GM12878 (cell line): ENCODE data around the gene TRPV6. TPM values are rescaled to one million over a fixed set of nuclear protein-coding genes. Genes with fewer than 3 reads are reported as not detected.

Source experiments
- ATAC-seq: fragments of 200-7000 bp; cut with Tn5 transposase; 3 replicates; pipeline ENCODE4 v1.9.1; 2020; ENCODE audit warnings: mild to moderate bottlenecking, moderate library complexity
- BruUV-seq: library from RNA; stranded (reverse); fragments of 400-500 nt; replicated peaks from 2 replicates; lab custom pipeline; 2021; lab: Mats Ljungman, UMichigan
- CTCF ChIA-PET: fragments of 300-600 bp; sonication (Branson Sonifier 250); formaldehyde crosslinking; extraction: SDS; loops from one replicate; lab custom pipeline; 2021; ENCODE audit warnings: inconsistent platforms; lab: Yijun Ruan, JAX
- POLR2A ChIA-PET: fragments of 350-600 bp; formaldehyde crosslinking; extraction: SDS; loops from one replicate; lab custom pipeline; 2021; ENCODE audit warnings: inconsistent platforms; lab: Charles Lee
- RAD21 ChIA-PET: fragments of 300-600 bp; sonication (Branson Sonifier 250); formaldehyde crosslinking; loops from one replicate; lab custom pipeline; 2023; ENCODE audit warnings: antibody characterized with exemption; ENCODE audit not compliant: unreplicated experiment; lab: Charles Lee
- SMC1A ChIA-PET: fragments of 300-600 bp; sonication (Branson Sonifier 250); formaldehyde crosslinking; loops from one replicate; lab custom pipeline; 2023; ENCODE audit not compliant: unreplicated experiment, uncharacterized antibody; lab: Charles Lee
- DNase-seq: peaks from one replicate; pipeline ENCODE4 v3.0.0-alpha.2; 2011; ENCODE audit warnings: low read depth, low spot score
- FAIRE-seq: peaks from 3 replicates; lab custom pipeline; 2011; peaks lifted over from hg19 to GRCh38; lab: Jason Lieb, UNC
- H2AFZ ChIP-seq: 2 replicates; pipeline ENCODE4 v1.6.0; 2011; ENCODE audit warnings: low read depth, low read length, control low read depth; ENCODE audit not compliant: control insufficient read depth
- H3K27ac ChIP-seq: 2 replicates; pipeline ENCODE4 v1.5.1; 2011; ENCODE audit warnings: control low read depth; ENCODE audit not compliant: control insufficient read depth, insufficient read depth
- H3K27me3 ChIP-seq, 2 experiments: replicated peaks in 1 of 2; 2 replicates each; pipeline versions ENCODE4 v1.6.0 to v1.6.1; 2011; ENCODE audit warnings: low read length in 1 of 2; ENCODE audit not compliant: control insufficient read depth in 2 of 2, insufficient read depth in 2 of 2
- H3K36me3 ChIP-seq, 2 experiments: 2 replicates each; pipeline ENCODE4 v1.5.1; 2011; ENCODE audit warnings: low read length in 1 of 2; ENCODE audit not compliant: control insufficient read depth in 2 of 2, insufficient read depth in 2 of 2
- H3K4me1 ChIP-seq: 2 replicates; pipeline ENCODE4 v1.6.1; 2011; ENCODE audit warnings: mild to moderate bottlenecking, low read length, moderate library complexity, mixed read lengths; ENCODE audit not compliant: control insufficient read depth, insufficient read depth
- H3K4me2 ChIP-seq: 2 replicates; pipeline ENCODE4 v1.6.0; 2011; ENCODE audit warnings: control low read depth; ENCODE audit not compliant: control insufficient read depth, insufficient read depth
- H3K4me3 ChIP-seq: fragments of 200-600 bp; sonication (generic); 2 replicates; pipeline ENCODE4 v1.5.1; 2016
- H3K79me2 ChIP-seq: 2 replicates; pipeline ENCODE4 v1.6.0; 2011; ENCODE audit warnings: low read length; ENCODE audit not compliant: control insufficient read depth, insufficient read depth
- H3K9ac ChIP-seq: 2 replicates; pipeline ENCODE4 v1.8.0; 2011; ENCODE audit warnings: low read length, control low read depth, mixed read lengths; ENCODE audit not compliant: control insufficient read depth, insufficient read depth
- H3K9me3 ChIP-seq: replicated peaks from 3 replicates; pipeline ENCODE4 v1.5.1; 2011; ENCODE audit warnings: mild to moderate bottlenecking, low read length; ENCODE audit not compliant: control insufficient read depth, insufficient read depth
- H4K20me1 ChIP-seq: 2 replicates; pipeline ENCODE4 v1.6.0; 2011; ENCODE audit not compliant: control insufficient read depth, insufficient read depth
- BRCA1 ChIP-seq: IDR thresholded peaks from 2 replicates; pipeline ENCODE4 v1.6.1; 2011; ENCODE audit warnings: low read depth, low read length, improper control_type of control experiment
- CHD2 ChIP-seq: IDR thresholded peaks from 2 replicates; pipeline ENCODE4 v1.6.1; 2011; ENCODE audit warnings: low read depth, low read length, improper control_type of control experiment, borderline replicate concordance
- FOS ChIP-seq: IDR thresholded peaks from 3 replicates; pipeline ENCODE4 v1.6.1; 2011; ENCODE audit warnings: borderline replicate concordance; ENCODE audit not compliant: insufficient read length; ENCODE audit errors: extremely low read depth
- HDAC6 ChIP-seq: fragments of 200-600 bp; sonication (generic); IDR thresholded peaks from one replicate; pipeline ENCODE4 v1.8.0; 2017; ENCODE audit warnings: antibody characterized with exemption; ENCODE audit not compliant: unreplicated experiment
- SMAD1 ChIP-seq: fragments of 450-650 bp; IDR thresholded peaks from 2 replicates; pipeline ENCODE4 v1.6.1; 2018; ENCODE audit warnings: mild to moderate bottlenecking, low read depth; ENCODE audit not compliant: partially characterized antibody
- SPI1 ChIP-seq: IDR thresholded peaks from 2 replicates; pipeline ENCODE4 v1.6.1; 2011; ENCODE audit warnings: low read depth, mild to moderate bottlenecking, low read length, moderate library complexity, borderline replicate concordance; ENCODE audit not compliant: insufficient read depth
- WGBS: methylation state at CpG from one replicate; pipeline ENCODE4 v1.1.6; 2016; ENCODE audit warnings: low lambda C conversion rate; ENCODE audit not compliant: insufficient replicate concordance, insufficient coverage; ENCODE audit errors: missing lambda C conversion rate; 5-methylcytosine and 5-hydroxymethylcytosine counted together
- in situ Hi-C: fragments of 300-500 bp; cut with MboI; formaldehyde crosslinking; loops from 9 replicates; pipeline ENCODE4 v1.14.3; 2018; ENCODE audit warnings: mixed read lengths
- intact Hi-C: fragments of 100-400 bp; cut with micrococcal nuclease; formaldehyde crosslinking; loops from one replicate; pipeline ENCODE4 v1.14.2; 2022; ENCODE audit not compliant: unreplicated experiment
- polyA plus RNA-seq, 11 experiments: library from polyadenylated mRNA; depleted of rRNA in 4 of 11; unstranded in 6 of 11; stranded (reverse) in 5 of 11; fragments of >200 nt; fragmentation: Nextera tagmentation in 4 of 11; fragmentation: Illumina TruSeq in 1 of 11; extraction: Ambion mirVana in 4 of 11; extraction: Trizol in 1 of 11; gene quantifications; 1 replicate in 1 of 11; 2 replicates in 10 of 11; pipeline versions ENCODE4 v1.2.1 to v1.2.3, GENCODE V29; 2011 to 2016; ENCODE audit warnings: inconsistent platforms in 2 of 11, missing spikeins in 2 of 11, low read depth in 1 of 11
- total RNA-seq, 4 experiments: library from RNA; depleted of rRNA in 3 of 4; stranded (reverse); fragments of >200 nt in 3 of 4; fragmentation: Illumina TruSeq in 1 of 4; extraction: Trizol in 1 of 4; gene quantifications; 2 replicates each; pipeline versions ENCODE4 v1.2.1 to v1.2.3, GENCODE V29; 2013 to 2021
- TF ChIP-seq, protein P1 (sequence below): fragments of 450-650 bp; IDR thresholded peaks from 2 replicates; pipeline ENCODE4 v1.6.1; 2017; ENCODE audit warnings: mild to moderate bottlenecking, low read depth, inconsistent platforms; ENCODE audit not compliant: poor library complexity, severe bottlenecking

Gene TRPV6
- total and polyA plus RNA-seq, 10 of the 15 experiments (the other 5 are each of a cell fraction or from before 2014, with no cell fraction given): not detected

DNA sequence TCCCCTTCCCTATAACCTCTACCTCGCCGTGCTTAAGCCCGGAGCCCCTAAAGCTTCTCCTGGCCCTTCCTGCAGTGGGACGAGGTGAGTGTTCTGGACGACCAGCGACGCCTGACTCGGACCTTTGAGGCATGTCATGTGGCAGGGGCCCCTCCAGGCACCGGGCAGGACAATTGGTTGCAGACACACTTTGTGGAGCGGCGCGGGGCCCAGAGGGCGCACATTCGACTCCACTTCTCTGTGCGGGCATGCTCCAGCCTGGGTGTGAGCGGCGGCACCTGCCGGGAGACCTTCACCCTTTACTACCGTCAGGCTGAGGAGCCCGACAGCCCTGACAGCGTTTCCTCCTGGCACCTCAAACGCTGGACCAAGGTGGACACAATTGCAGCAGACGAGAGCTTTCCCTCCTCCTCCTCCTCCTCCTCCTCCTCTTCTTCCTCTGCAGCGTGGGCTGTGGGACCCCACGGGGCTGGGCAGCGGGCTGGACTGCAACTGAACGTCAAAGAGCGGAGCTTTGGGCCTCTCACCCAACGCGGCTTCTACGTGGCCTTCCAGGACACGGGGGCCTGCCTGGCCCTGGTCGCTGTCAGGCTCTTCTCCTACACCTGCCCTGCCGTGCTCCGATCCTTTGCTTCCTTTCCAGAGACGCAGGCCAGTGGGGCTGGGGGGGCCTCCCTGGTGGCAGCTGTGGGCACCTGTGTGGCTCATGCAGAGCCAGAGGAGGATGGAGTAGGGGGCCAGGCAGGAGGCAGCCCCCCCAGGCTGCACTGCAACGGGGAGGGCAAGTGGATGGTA, 21.5 kb downstream of the TRPV6 start:
- H2AFZ ChIP-seq: no peak overlapping the region
- in situ Hi-C loops: no loop called here

DNA sequence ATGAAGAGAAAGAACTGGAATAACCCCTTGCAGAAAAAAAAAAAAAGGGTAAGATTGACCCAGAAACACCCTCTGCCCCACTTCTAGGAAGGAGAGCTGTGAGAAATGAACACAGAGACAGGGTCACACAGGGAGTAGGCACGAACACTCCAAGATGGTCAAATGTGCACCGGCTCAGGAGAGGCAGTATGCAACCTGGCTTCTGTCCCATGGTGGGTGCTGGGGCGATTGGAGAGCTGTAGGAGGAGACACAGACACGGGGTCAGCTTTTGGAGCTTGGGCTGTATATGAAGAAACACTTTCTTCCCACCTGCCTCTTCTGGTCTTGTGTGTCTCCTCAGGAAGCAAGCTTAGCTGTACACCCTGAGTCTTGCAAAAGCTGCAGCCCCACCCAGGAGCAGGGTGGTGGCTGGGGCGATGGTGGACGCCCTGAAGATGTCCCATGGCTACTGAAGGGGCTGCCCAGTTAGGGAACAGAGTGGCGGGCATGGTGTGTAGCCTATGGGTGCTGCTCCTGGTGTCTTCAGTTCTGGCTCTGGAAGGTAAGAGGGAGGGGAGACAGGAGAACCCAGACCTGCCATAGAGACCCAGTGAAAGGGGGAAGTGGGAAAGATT, 22.7 kb downstream of the TRPV6 start:
- no peaks in the 10 kb centered on the region for H3K36me3 ChIP-seq
- WGBS: 30% methylated on average over 7 of the region's 7 CpGs
- CTCF ChIA-PET: interaction anchor here (0.8 to 4.0 kb wide), 4 partner anchors 10 to 353 kb away, joined by 3 to 20 read pairs (median 4); no protein-coding TSS in a partner anchor
- H3K4me2 ChIP-seq: no peak overlapping the region
- no peak for FAIRE-seq
- BruUV-seq: no TSS peak
- no peak overlapping the region for H2AFZ ChIP-seq
- POLR2A ChIA-PET: interaction anchor here (0.7 kb wide), 1 partner anchor 158 kb away, joined by 3 read pairs; no protein-coding TSS in a partner anchor
- RAD21 ChIA-PET: interaction anchor here (0.6 kb wide), 1 partner anchor 12 kb away, joined by 3 read pairs; no protein-coding TSS in a partner anchor
- intact Hi-C loops (no loop called here), in situ Hi-C loops (no loop called here)
- peaks cover 0 to 3% of the 10 kb centered on the region in 2 experiments; a peak in 3 of 4 replicates for H3K27me3 ChIP-seq
- no peaks in the 10 kb centered on the region for H3K9me3 ChIP-seq
- no peak for ATAC-seq
- TF ChIP-seq SMAD1: no peak
- TF ChIP-seq, protein P1, sequence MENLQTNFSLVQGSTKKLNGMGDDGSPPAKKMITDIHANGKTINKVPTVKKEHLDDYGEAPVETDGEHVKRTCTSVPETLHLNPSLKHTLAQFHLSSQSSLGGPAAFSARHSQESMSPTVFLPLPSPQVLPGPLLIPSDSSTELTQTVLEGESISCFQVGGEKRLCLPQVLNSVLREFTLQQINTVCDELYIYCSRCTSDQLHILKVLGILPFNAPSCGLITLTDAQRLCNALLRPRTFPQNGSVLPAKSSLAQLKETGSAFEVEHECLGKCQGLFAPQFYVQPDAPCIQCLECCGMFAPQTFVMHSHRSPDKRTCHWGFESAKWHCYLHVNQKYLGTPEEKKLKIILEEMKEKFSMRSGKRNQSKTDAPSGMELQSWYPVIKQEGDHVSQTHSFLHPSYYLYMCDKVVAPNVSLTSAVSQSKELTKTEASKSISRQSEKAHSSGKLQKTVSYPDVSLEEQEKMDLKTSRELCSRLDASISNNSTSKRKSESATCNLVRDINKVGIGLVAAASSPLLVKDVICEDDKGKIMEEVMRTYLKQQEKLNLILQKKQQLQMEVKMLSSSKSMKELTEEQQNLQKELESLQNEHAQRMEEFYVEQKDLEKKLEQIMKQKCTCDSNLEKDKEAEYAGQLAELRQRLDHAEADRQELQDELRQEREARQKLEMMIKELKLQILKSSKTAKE: no peak
- no peaks in the 10 kb centered on the region for H3K4me1 ChIP-seq
- no peaks in the 10 kb centered on the region for H3K79me2 ChIP-seq
- no peak overlapping the region for H3K4me3 ChIP-seq
- no peak overlapping the region for H3K9ac ChIP-seq
- no peak overlapping the region for H3K27ac ChIP-seq
- DNase-seq: no peak
- no peaks in the 10 kb centered on the region for H4K20me1 ChIP-seq
- SMC1A ChIA-PET: no interaction called here

More for the DNA sequence above, 21.5 kb downstream of the TRPV6 start:
- Histone ChIP-seq H3K27ac (no peak overlapping the region), H3K4me3 (no peak overlapping the region), H3K4me1 (no peaks in the 10 kb centered on the region), H3K9ac (no peak overlapping the region), H3K79me2 (no peaks in the 10 kb centered on the region), H4K20me1 (no peaks in the 10 kb centered on the region), H3K36me3 (no peaks in the 10 kb centered on the region), H3K4me2 (no peak overlapping the region), H3K27me3 (peaks cover 0 to 3% of the 10 kb centered on the region in 2 experiments; a peak in 3 of 4 replicates), H3K9me3 (no peaks in the 10 kb centered on the region)
- WGBS: 52% methylated on average over 37 of the region's 37 CpGs
- ChIA-PET POLR2A (no interaction called here), CTCF (interaction anchor here (1.0 to 1.8 kb wide), 2 partner anchors 229 to 260 kb away, joined by 3 to 8 read pairs; no protein-coding TSS in a partner anchor), RAD21 (no interaction called here), SMC1A (no interaction called here)
- FAIRE-seq (no peak), DNase-seq (no peak), ATAC-seq (no peak)
- no TSS peak for BruUV-seq
- TF ChIP-seq BRCA1: no peak
- no peak for TF ChIP-seq CHD2
- no peak for TF ChIP-seq SPI1
- no peak for TF ChIP-seq FOS
- no peak for TF ChIP-seq HDAC6
- intact Hi-C loops: no loop called here
